ENCODE data around the gene CDH8.

GRCh38 chr16:61644736-61645135 is 391.5 kb downstream of the CDH8 start:
- TF ChIP-seq CTCF (IDR thresholded peaks at IDR 0.05) (no peak), POLR2A (IDR thresholded peaks at IDR 0.05) (no peak), EP300 (IDR thresholded peaks at IDR 0.05) (no peak), POLR2AphosphoS5 (IDR thresholded peaks at IDR 0.05) (no peak)
